ENCODE data around the gene PTPRC.

DNA sequence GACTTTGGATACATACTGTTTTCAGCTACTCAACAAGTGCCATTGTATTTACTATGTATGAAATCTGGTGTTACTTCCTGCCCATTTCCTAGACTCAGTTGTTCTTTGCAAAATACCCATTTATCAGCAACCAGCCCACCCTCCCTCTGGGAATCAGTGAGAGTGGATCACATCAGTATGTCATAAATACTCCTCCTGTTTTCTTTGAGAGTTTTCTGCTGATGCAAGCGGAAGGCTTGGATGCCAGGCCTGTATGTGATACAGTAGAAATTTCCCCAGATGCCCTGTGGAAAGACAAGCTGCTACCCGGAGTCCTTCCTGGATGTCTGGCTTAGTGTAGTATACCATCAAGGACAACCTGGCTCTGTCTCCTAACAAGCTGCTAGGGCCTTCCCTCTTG lies 2.4 kb upstream of the PTPRC start:
- TF ChIP-seq, protein P1, sequence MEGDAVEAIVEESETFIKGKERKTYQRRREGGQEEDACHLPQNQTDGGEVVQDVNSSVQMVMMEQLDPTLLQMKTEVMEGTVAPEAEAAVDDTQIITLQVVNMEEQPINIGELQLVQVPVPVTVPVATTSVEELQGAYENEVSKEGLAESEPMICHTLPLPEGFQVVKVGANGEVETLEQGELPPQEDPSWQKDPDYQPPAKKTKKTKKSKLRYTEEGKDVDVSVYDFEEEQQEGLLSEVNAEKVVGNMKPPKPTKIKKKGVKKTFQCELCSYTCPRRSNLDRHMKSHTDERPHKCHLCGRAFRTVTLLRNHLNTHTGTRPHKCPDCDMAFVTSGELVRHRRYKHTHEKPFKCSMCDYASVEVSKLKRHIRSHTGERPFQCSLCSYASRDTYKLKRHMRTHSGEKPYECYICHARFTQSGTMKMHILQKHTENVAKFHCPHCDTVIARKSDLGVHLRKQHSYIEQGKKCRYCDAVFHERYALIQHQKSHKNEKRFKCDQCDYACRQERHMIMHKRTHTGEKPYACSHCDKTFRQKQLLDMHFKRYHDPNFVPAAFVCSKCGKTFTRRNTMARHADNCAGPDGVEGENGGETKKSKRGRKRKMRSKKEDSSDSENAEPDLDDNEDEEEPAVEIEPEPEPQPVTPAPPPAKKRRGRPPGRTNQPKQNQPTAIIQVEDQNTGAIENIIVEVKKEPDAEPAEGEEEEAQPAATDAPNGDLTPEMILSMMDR (conservative IDR thresholded peaks at IDR 0.05; ENCODE audit: low read depth, low read length): no peak
- no peak for TF ChIP-seq EZH2 (IDR thresholded peaks at IDR 0.05; ENCODE audit: borderline replicate concordance, low read depth, low read length, poor library complexity, severe bottlenecking)

Measured in A673 (cell line).